HG03521 (cell line): ENCODE results near the gene IKZF2.
"Not testable (repeated sequence)": the region's sequence is repeated elsewhere in the genome, so short reads cannot be mapped to it uniquely, and the experiment has no call there.

ENCODE experiments used
- ATAC-seq: cut with Tn5 transposase; IDR thresholded peaks from one replicate; pipeline ENCODE4 v1.9.1; 2021; ENCODE audit warnings: mild to moderate bottlenecking, moderate library complexity; ENCODE audit not compliant: unreplicated experiment

The IKZF2 gene

GRCh38 chr2:213057977-213058376 lies 93.4 kb downstream of the IKZF2 start:
- no peak for ATAC-seq

- ATAC-seq: no peak
Measured at GRCh38 chr2:213046431-213046830, 105.0 kb downstream of the IKZF2 start.

- no peak for ATAC-seq
Measured at GRCh38 chr2:213043566-213043965, 107.8 kb downstream of the IKZF2 start.

GRCh38 chr2:213042262-213042661 lies 109.2 kb downstream of the IKZF2 start:
- ATAC-seq: no peak

GRCh38 chr2:213036836-213037235 lies 114.6 kb downstream of the IKZF2 start:
- ATAC-seq: no peak

- ATAC-seq: no peak
Measured at GRCh38 chr2:213034585-213034984, 116.8 kb downstream of the IKZF2 start.

GRCh38 chr2:213032607-213033006 lies 118.8 kb downstream of the IKZF2 start:
- no peak for ATAC-seq

- peak; percentile 53 for ATAC-seq
Measured at GRCh38 chr2:213022987-213023386, 128.4 kb downstream of the IKZF2 start.

- ATAC-seq: peak; percentile 77
Measured at GRCh38 chr2:213021971-213022899, 129.2 kb downstream of the IKZF2 start.

- ATAC-seq: not testable (repeated sequence)
Measured at GRCh38 chr2:213020913-213021312, 130.5 kb downstream of the IKZF2 start.

- no peak for ATAC-seq
Measured at GRCh38 chr2:213020268-213020667, 131.1 kb downstream of the IKZF2 start.

GRCh38 chr2:213019368-213019767 lies 132.0 kb downstream of the IKZF2 start:
- ATAC-seq: no peak

- no peak for ATAC-seq
Measured at GRCh38 chr2:213018340-213018901, 133.0 kb downstream of the IKZF2 start.

GRCh38 chr2:213017404-213017803 lies 134.0 kb downstream of the IKZF2 start:
- ATAC-seq: no peak

- ATAC-seq: no peak
Measured at GRCh38 chr2:213016984-213017351, 134.4 kb downstream of the IKZF2 start.

GRCh38 chr2:213016166-213016983 lies 135.0 kb downstream of the IKZF2 start:
- ATAC-seq: peak; percentile 24

- ATAC-seq: peak; percentile 76
Measured at GRCh38 chr2:213015387-213016165, 135.8 kb downstream of the IKZF2 start.

- no peak for ATAC-seq
Measured at GRCh38 chr2:213013979-213014378, 137.4 kb downstream of the IKZF2 start.

GRCh38 chr2:213011505-213011904 lies 139.9 kb downstream of the IKZF2 start:
- no peak for ATAC-seq

- ATAC-seq: no peak
Measured at GRCh38 chr2:213010106-213010779, 141.2 kb downstream of the IKZF2 start.
